Measurements from ENCODE around the gene DUSP15.

DUSP15 gene

DNA sequence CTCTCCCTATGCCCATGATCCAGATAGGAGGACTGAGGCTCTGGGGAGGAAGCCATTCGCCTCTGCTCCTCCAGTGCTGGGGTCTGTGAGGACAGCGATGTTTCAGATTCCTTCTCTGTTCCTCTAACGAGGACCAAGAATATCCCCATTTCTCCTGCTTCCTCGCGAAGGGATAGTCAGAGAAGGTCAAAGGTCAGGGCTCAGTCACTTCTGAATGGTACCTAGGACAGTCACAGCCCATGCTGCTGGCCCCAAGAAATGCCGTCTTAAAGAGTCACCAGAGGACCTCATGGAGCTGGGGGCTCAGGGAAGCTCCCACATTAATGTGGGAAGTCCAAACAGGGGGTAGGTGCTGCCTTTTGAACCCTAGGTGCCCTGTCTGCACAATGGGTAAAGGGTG, 27.0 kb downstream of the DUSP15 start:
- no peak overlapping the region for H3K4me3 ChIP-seq (replicated peaks; ENCODE audit: low read depth, low read length)
- H3K27me3 ChIP-seq (replicated peaks; ENCODE audit: control insufficient read depth, insufficient read depth, low read length) = no peaks in the 10 kb centered on the region
- TF ChIP-seq, protein P1, sequence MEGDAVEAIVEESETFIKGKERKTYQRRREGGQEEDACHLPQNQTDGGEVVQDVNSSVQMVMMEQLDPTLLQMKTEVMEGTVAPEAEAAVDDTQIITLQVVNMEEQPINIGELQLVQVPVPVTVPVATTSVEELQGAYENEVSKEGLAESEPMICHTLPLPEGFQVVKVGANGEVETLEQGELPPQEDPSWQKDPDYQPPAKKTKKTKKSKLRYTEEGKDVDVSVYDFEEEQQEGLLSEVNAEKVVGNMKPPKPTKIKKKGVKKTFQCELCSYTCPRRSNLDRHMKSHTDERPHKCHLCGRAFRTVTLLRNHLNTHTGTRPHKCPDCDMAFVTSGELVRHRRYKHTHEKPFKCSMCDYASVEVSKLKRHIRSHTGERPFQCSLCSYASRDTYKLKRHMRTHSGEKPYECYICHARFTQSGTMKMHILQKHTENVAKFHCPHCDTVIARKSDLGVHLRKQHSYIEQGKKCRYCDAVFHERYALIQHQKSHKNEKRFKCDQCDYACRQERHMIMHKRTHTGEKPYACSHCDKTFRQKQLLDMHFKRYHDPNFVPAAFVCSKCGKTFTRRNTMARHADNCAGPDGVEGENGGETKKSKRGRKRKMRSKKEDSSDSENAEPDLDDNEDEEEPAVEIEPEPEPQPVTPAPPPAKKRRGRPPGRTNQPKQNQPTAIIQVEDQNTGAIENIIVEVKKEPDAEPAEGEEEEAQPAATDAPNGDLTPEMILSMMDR (IDR thresholded peaks at IDR 0.05; ENCODE audit: insufficient read depth, low read length, poor library complexity, severe bottlenecking) = no peak
- no peak for DNase-seq (ENCODE audit: extremely low read depth, insufficient read length)
- H3K36me3 ChIP-seq (ENCODE audit: control insufficient read depth, insufficient read depth, low read length) = no peaks in the 10 kb centered on the region

DNA sequence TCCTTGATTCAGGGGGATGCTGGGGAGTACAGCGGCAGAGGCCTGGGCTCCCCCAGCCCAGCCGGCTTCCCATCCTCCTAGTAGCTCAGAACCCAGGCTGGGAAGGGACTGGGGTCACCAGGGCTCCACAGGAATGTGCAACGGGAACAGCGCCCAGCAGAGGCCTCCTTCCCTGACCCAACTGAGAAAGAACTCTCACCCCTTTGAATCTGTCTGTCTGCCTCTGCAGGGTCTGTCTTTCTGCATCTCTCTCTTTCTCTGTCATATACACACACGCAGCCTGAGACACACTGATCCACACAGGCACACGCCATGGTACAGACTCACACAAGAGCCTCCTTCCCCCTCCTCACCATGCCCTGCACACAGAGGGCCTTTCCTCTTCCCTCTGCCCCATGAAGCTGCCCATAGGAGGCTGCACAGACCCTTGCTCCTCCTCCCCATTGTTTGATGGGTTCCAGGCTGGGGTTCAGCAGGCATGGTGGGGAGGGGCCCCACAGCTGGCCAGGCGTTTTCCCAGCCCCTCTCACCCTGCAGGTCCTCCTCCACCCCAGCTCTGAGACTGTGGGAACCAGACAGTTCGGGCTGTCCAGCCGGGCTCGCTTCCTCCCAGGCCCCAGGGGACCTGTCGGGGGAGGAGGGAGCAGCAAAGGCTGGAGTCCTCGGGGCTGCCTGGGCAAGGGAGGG, 27.7 kb downstream of the DUSP15 start:
- Histone ChIP-seq H3K4me3 (replicated peaks; ENCODE audit: low read depth, low read length) (no peak overlapping the region), H3K36me3 (ENCODE audit: control insufficient read depth, insufficient read depth, low read length) (no peaks in the 10 kb centered on the region), H3K27me3 (replicated peaks; ENCODE audit: control insufficient read depth, insufficient read depth, low read length) (no peaks in the 10 kb centered on the region)
- TF ChIP-seq, protein P1 (IDR thresholded peaks at IDR 0.05; ENCODE audit: insufficient read depth, low read length, poor library complexity, severe bottlenecking) = no peak
- DNase-seq (ENCODE audit: extremely low read depth, insufficient read length) = no peak

DNA sequence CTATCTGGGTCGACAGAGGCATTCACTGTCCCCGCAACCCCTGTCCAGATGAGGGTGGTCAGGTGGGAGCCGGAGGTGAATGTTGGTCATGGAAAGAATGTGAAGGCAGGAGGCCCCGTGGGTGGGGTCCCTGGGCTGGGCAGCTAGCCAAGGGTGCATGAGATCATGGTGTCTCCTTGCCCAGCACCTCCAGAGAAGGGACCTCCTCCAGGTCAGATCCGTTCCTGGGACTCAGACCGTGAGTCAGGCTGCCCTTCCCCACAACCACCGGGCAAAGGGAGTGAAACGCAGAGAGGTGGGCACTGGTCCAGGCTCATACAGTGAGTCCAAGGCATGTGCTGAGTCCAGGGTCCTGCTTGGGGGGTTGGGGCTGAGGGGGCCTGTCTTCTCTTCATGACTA, 28.4 kb downstream of the DUSP15 start:
- H3K36me3 ChIP-seq (ENCODE audit: control insufficient read depth, insufficient read depth, low read length) = no peaks in the 10 kb centered on the region
- no peak for DNase-seq (ENCODE audit: extremely low read depth, insufficient read length)
- H3K27me3 ChIP-seq (replicated peaks; ENCODE audit: control insufficient read depth, insufficient read depth, low read length) = no peaks in the 10 kb centered on the region
- TF ChIP-seq, protein P1 (IDR thresholded peaks at IDR 0.05; ENCODE audit: insufficient read depth, low read length, poor library complexity, severe bottlenecking) = no peak
- no peak overlapping the region for H3K4me3 ChIP-seq (replicated peaks; ENCODE audit: low read depth, low read length)

DNA sequence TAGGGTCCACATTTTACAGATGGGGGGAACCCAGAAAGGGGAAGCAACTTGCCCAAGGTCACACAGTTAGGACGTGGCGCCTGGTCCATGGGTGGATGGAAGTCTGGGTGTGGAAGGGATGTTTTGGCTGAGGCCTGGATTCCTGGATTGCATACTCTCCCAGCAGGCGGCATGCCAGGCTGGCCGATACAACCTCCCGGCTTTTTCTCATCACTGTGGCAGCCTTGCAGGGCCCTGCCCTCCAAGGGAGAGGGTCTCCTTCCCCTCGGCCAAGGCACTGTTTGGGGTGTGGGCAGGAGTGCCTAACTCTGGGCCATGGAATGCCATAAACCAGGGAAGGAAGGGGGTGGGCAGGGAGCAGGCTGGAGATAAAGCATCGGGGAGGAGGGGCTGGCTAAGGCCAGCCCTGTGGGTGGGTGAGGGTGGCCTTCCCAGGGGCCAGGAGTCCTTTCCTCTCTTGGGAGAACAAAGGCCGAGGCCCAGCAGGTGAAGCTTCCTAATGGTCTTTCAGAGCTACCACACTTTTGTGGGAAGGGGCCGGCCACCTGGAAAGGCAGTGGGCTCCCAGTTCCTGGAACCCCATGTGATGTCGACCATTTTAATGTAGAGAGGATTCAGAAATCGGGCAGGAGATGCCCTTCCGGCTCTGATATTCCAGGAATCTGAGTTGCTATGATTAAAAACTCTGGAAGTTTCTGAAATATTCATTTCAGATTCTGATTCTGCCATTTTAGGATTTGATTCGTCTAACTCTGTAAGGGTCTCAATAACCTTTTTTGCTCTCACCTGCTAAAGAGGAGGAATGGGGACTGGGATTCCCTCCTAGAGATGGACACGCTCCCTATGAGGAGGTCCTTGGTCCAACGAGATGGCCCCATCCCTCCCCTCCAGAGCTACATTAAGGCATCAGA, 29.2 kb downstream of the DUSP15 start:
- TF ChIP-seq, protein P1 (IDR thresholded peaks at IDR 0.05; ENCODE audit: insufficient read depth, low read length, poor library complexity, severe bottlenecking) = no peak
- H3K4me3 ChIP-seq (replicated peaks; ENCODE audit: low read depth, low read length) = no peak overlapping the region
- no peaks in the 10 kb centered on the region for H3K27me3 ChIP-seq (replicated peaks; ENCODE audit: control insufficient read depth, insufficient read depth, low read length)
- DNase-seq (ENCODE audit: extremely low read depth, insufficient read length) = no peak
- H3K36me3 ChIP-seq (ENCODE audit: control insufficient read depth, insufficient read depth, low read length) = no peaks in the 10 kb centered on the region

DNA sequence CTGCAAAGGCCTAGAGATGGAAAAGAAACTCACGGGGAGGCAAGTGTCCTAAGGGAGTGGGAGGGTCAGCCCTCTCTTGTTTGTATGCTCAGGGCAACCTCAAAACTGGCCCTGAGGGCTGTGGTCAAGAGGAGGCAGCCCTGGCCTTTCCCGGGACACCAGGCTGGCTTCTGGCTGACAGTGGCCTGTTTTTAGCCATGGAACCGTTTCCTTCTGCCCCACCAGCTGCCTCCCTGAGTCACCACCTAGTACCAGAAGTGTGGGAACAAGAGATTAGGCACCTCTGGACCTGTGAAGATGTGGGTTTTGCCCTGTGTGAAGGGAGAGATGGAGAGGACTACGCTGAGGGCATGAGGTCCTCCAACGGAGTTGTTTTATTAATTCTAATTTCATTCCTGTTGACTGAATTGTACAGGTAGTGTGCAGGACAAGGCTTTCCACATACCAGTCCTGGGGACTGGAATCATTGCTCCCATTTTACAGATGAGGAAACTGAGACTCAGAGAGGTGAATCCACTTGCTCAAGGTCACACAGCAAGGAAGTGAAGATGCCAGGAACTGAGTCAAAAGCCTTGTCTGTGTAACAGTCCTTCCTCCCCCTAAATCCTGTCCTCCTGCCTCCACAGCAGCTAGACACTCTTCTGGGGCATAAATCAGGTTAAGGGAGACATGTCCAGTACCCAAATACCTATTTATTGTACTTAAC, 30.4 kb downstream of the DUSP15 start:
- Histone ChIP-seq H3K27me3 (replicated peaks; ENCODE audit: control insufficient read depth, insufficient read depth, low read length) (no peaks in the 10 kb centered on the region), H3K4me3 (replicated peaks; ENCODE audit: low read depth, low read length) (no peak overlapping the region), H3K36me3 (ENCODE audit: control insufficient read depth, insufficient read depth, low read length) (no peaks in the 10 kb centered on the region)
- TF ChIP-seq, protein P1 (IDR thresholded peaks at IDR 0.05; ENCODE audit: insufficient read depth, low read length, poor library complexity, severe bottlenecking) = no peak
- no peak for DNase-seq (ENCODE audit: extremely low read depth, insufficient read length)

Data from GM06990 (cell line).